SK-N-SH (cell line): ENCODE results near the gene TMEM143. TPM values are rescaled to one million over a fixed set of nuclear protein-coding genes. Genes with fewer than 3 reads are reported as not detected.

Experiments
- CTCF ChIA-PET: fragments of 300-600, 350-600 bp; formaldehyde crosslinking; extraction: SDS; loops from one replicate; lab custom pipeline; 2021; lab: Yijun Ruan, JAX
- POLR2A ChIA-PET: fragments of 350-600 bp; sonication (Branson Sonifier 250); formaldehyde crosslinking; extraction: SDS; loops from one replicate; lab custom pipeline; 2020; ENCODE audit warnings: antibody characterized with exemption, inconsistent platforms; lab: Yijun Ruan, JAX
- DNase-seq: peaks from one replicate; pipeline ENCODE4 v3.0.0; 2012
- H2AFZ ChIP-seq: fragments of 200-600 bp; sonication (generic); 2 replicates; pipeline ENCODE4 v1.8.1; 2016; ENCODE audit warnings: antibody characterized with exemption, mild to moderate bottlenecking, low read depth
- H3F3A ChIP-seq: fragments of 200-600 bp; sonication (generic); replicated peaks from 2 replicates; pipeline ENCODE3; 2016; ENCODE audit warnings: antibody characterized with exemption, mild to moderate bottlenecking; ENCODE audit not compliant: insufficient read depth
- H3K27ac ChIP-seq, 2 experiments: fragments of 200-500 bp in 1 of 2; fragments of 200-600 bp in 1 of 2; sonication (Bioruptor generic) in 1 of 2; sonication (generic), shearing (Covaris generic) in 1 of 2; 2 replicates each; pipeline versions ENCODE4 v1.5.1 to v1.6.1; 2014 to 2016; ENCODE audit warnings: low read depth in 2 of 2, inconsistent platforms in 1 of 2, low read length in 1 of 2, mild to moderate bottlenecking in 1 of 2, mixed read lengths in 1 of 2
- H3K27me3 ChIP-seq: fragments of 200-600 bp; sonication (generic), shearing (Covaris generic); 2 replicates; pipeline ENCODE4 v1.6.1; 2016; ENCODE audit warnings: mixed run types; ENCODE audit not compliant: insufficient read depth
- H3K36me3 ChIP-seq, 2 experiments: fragments of 200-500 bp in 1 of 2; fragments of 200-600 bp in 1 of 2; sonication (Bioruptor generic) in 1 of 2; sonication (generic) in 1 of 2; replicated peaks in 1 of 2; 2 replicates each; pipeline versions ENCODE3 to v1.5.1; 2014 to 2016; ENCODE audit warnings: low read length in 1 of 2, mild to moderate bottlenecking in 1 of 2; ENCODE audit not compliant: insufficient read depth in 2 of 2, control insufficient read depth in 1 of 2
- H3K4me1 ChIP-seq, 2 experiments: fragments of 200-500 bp in 1 of 2; fragments of 200-600 bp in 1 of 2; sonication (Bioruptor generic) in 1 of 2; sonication (generic), shearing (Covaris generic) in 1 of 2; 2 replicates each; pipeline versions ENCODE4 v1.5.1 to v1.6.1; 2014 to 2016; ENCODE audit warnings: low read depth in 1 of 2, low read length in 1 of 2, mixed run types in 1 of 2; ENCODE audit not compliant: insufficient read depth in 2 of 2, control insufficient read depth in 1 of 2
- H3K4me2 ChIP-seq: fragments of 200-600 bp; sonication (generic), shearing (Covaris generic); 2 replicates; pipeline ENCODE4 v1.6.1; 2017; ENCODE audit warnings: mixed run types
- H3K4me3 ChIP-seq, 2 experiments: fragments of 200-500 bp in 1 of 2; fragments of 200-600 bp in 1 of 2; sonication (Bioruptor generic) in 1 of 2; sonication (generic), shearing (Covaris generic) in 1 of 2; 2 replicates each; pipeline versions ENCODE4 v1.5.1 to v1.8.1; 2014 to 2016; ENCODE audit warnings: low read depth in 2 of 2, inconsistent platforms in 1 of 2, low read length in 1 of 2, mild to moderate bottlenecking in 1 of 2, mixed read lengths in 1 of 2, moderate library complexity in 1 of 2
- H3K79me2 ChIP-seq: fragments of 200-600 bp; sonication (generic); 2 replicates; pipeline ENCODE4 v1.8.1; 2017; ENCODE audit warnings: mild to moderate bottlenecking; ENCODE audit not compliant: insufficient read depth
- H3K9ac ChIP-seq: fragments of 200-600 bp; sonication (generic); 2 replicates; pipeline ENCODE4 v1.6.1; 2017; ENCODE audit warnings: mixed run types
- H3K9me2 ChIP-seq: fragments of 200-600 bp; sonication (generic); 2 replicates; pipeline ENCODE4 v1.6.1; 2017; ENCODE audit warnings: mixed run types
- H3K9me3 ChIP-seq: fragments of 200-600 bp; sonication (generic); 2 replicates; pipeline ENCODE4 v1.6.1; 2017; ENCODE audit warnings: mixed run types, mild to moderate bottlenecking, moderate library complexity
- H4K20me1 ChIP-seq: fragments of 200-600 bp; sonication (generic); 2 replicates; pipeline ENCODE4 v1.6.1; 2017; ENCODE audit warnings: mild to moderate bottlenecking, mixed run types; ENCODE audit not compliant: insufficient read depth
- CHD2 ChIP-seq: fragments of 150-350 bp; IDR thresholded peaks from 2 replicates; pipeline ENCODE4 v1.6.1; 2018; ENCODE audit warnings: low read length; ENCODE audit not compliant: partially characterized antibody
- ELF1 ChIP-seq: IDR thresholded peaks from 2 replicates; pipeline ENCODE4 v1.4.0; 2012
- EP300 ChIP-seq, 2 experiments: IDR thresholded peaks; 2 replicates each; pipeline versions ENCODE4 v1.4.0 to v1.6.1; 2012; ENCODE audit warnings: borderline replicate concordance in 1 of 2, low read depth in 1 of 2, low read length in 1 of 2
- EZH2phosphoT487 ChIP-seq: fragments of 200-600 bp; sonication (generic); IDR thresholded peaks from 2 replicates; pipeline ENCODE4 v1.6.1; 2017; ENCODE audit warnings: low read depth, mixed run types, mild to moderate bottlenecking, antibody characterized with exemption, moderate library complexity, borderline replicate concordance
- FOSL2 ChIP-seq: IDR thresholded peaks from 2 replicates; pipeline ENCODE4 v1.4.0; 2012; ENCODE audit warnings: low read depth, mild to moderate bottlenecking, moderate library complexity, borderline replicate concordance
- FOXJ3 ChIP-seq: sonication (generic); formaldehyde crosslinking; IDR thresholded peaks from 2 replicates; pipeline ENCODE4 v1.5.1; 2020; ENCODE audit warnings: mild to moderate bottlenecking, missing genetic modification reagents
- GABPA ChIP-seq: IDR thresholded peaks from 2 replicates; pipeline ENCODE4 v1.4.0; 2012; ENCODE audit warnings: low read depth, mild to moderate bottlenecking
- JUND ChIP-seq: IDR thresholded peaks from 2 replicates; pipeline ENCODE4 v1.4.0; 2012
- MEF2A ChIP-seq: IDR thresholded peaks from 2 replicates; pipeline ENCODE4 v1.4.0; 2012; ENCODE audit warnings: low read depth, borderline replicate concordance
- MXI1 ChIP-seq: IDR thresholded peaks from 2 replicates; pipeline ENCODE4 v1.6.1; 2012; ENCODE audit warnings: mild to moderate bottlenecking, low read depth, low read length, improper control_type of control experiment
- NRF1 ChIP-seq: IDR thresholded peaks from 2 replicates; pipeline ENCODE4 v1.6.1; 2012; ENCODE audit warnings: low read depth, mild to moderate bottlenecking, low read length
- RFX5 ChIP-seq: IDR thresholded peaks from 2 replicates; pipeline ENCODE4 v1.6.1; 2012; ENCODE audit warnings: mild to moderate bottlenecking, improper control_type of control experiment, low read length
- RXRA ChIP-seq: IDR thresholded peaks from 2 replicates; pipeline ENCODE4 v1.4.0; 2012; ENCODE audit warnings: low read depth, mild to moderate bottlenecking, borderline replicate concordance
- SMC3 ChIP-seq: IDR thresholded peaks from 2 replicates; pipeline ENCODE4 v1.6.1; 2012; ENCODE audit warnings: low read depth, low read length, improper control_type of control experiment
- TEAD4 ChIP-seq: IDR thresholded peaks from 2 replicates; pipeline ENCODE4 v1.4.0; 2012; ENCODE audit warnings: mild to moderate bottlenecking, borderline replicate concordance; ENCODE audit not compliant: insufficient read depth
- WGBS: methylation state at CpG from one replicate; pipeline ENCODE4 v1.1.6; 2017; ENCODE audit warnings: low lambda C conversion rate; 5-methylcytosine and 5-hydroxymethylcytosine counted together
- polyA plus RNA-seq, 3 experiments: library from polyadenylated mRNA; depleted of rRNA; stranded (reverse); fragments of >200 nt; gene quantifications; 2 replicates each; pipeline ENCODE4 v1.2.3, GENCODE V29; 2012
- TF ChIP-seq, protein P1 (sequence below): IDR thresholded peaks from 2 replicates; pipeline ENCODE4; 2012
- TF ChIP-seq, protein P2 (sequence below): IDR thresholded peaks from 2 replicates; pipeline ENCODE4 v1.4.0; 2012; ENCODE audit warnings: low read depth, borderline replicate concordance
- TF ChIP-seq, protein P3 (sequence below): fragments of 200-600 bp; sonication (generic); IDR thresholded peaks from 2 replicates; pipeline ENCODE4 v1.6.1; 2017; ENCODE audit warnings: antibody characterized with exemption, mild to moderate bottlenecking, moderate library complexity
- TF ChIP-seq, protein P4 (sequence below): IDR thresholded peaks from 2 replicates; pipeline ENCODE4 v1.4.0; 2012; ENCODE audit warnings: low read depth
- TF ChIP-seq, protein P5 (sequence below): fragments of 150-350 bp; IDR thresholded peaks from 2 replicates; pipeline ENCODE4 v1.6.1; 2016; ENCODE audit warnings: mild to moderate bottlenecking, low read depth, low read length

Gene TMEM143
- 20.2 and 21.9 TPM in 2 replicates for polyA plus RNA-seq (2012; rRNA removed)
- 7.0 and 10.2 TPM in 2 replicates for polyA plus RNA-seq (2012; cell fraction: cytosol; rRNA removed)
- 77.5 and 81.7 TPM in 2 replicates for polyA plus RNA-seq (2012; cell fraction: nucleus; rRNA removed)

DNA sequence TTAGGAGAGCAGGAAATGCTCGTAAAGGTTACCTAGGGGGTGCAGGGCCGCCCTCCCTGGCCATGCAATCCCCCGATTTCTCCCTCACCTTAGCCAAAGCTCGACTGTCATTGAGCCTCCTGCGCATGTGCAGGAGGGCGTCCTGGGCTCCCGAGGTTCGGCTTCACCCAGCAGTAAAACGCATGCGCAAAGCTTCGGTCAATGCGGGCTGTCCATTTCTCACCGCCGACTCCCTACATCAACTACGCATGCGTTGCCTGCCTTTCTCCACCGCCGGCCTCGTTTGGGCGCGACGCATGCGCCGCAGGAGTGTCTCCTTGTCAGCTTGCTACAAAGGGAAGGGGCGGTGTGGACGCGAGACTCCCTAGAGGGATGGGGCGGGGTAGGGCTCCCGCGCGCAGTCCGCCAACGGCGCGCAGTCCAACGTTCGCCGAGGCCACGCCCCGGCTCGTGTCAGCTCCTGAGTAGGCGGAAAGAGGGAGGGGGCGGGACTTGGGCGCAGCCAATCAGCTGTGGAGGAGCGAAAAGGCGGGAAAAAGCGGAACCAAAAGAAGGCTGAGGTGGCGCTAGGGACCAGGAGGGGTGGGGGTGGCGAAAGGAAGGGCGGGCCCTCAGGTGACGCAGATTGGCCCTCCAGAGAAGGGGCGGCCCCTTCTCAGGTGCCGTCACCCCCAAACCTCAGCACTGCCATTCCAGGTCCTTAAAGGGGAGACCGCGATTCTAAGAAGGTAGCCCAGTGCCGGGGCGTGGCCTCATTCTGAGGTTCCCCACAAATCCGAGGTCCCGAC is at the start of gene TMEM143, which contains the start of gene SYNGR4:
Gene TMEM143 (minus strand): TSS at position 131 of the 788 bp plus-strand sequence. CDS start 20 bp downstream, at position 111.
Gene SYNGR4 (plus strand): TSS at position 558 of the 788 bp plus-strand sequence. CDS start 1,476 bp downstream, outside the sequence.
- peak within 1 kb of the TSS; percentile 81 for H2AFZ ChIP-seq
- CTCF ChIA-PET: interaction anchor here (0.9 to 3.4 kb wide), 6 partner anchors 13 to 81 kb away, joined by 3 to 14 read pairs (median 4); partner anchors contain the start of genes GRIN2D and KDELR1
- TF ChIP-seq ELF1 (no peak), EP300 (IDR thresholded peaks at IDR 0.05; ENCODE audit: borderline replicate concordance in 1 of 2, low read depth in 1 of 2, low read length in 1 of 2) (no peak), MXI1 (peak; percentile 89), NRF1 (peak; percentile 98), TEAD4 (no peak), EZH2phosphoT487 (no peak), RXRA (no peak), JUND (no peak), MEF2A (no peak), GABPA (no peak), FOXJ3 (CRISPR knock-in tag) (no peak), RFX5 (no peak; the same call in 1 of the 2 replicates), FOSL2 (no peak), CHD2 (peak; percentile 50), SMC3 (no peak)
- TF ChIP-seq, protein P1, sequence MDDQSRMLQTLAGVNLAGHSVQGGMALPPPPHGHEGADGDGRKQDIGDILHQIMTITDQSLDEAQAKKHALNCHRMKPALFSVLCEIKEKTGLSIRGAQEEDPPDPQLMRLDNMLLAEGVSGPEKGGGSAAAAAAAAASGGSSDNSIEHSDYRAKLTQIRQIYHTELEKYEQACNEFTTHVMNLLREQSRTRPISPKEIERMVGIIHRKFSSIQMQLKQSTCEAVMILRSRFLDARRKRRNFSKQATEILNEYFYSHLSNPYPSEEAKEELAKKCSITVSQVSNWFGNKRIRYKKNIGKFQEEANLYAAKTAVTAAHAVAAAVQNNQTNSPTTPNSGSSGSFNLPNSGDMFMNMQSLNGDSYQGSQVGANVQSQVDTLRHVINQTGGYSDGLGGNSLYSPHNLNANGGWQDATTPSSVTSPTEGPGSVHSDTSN: 0 out of 2 replicates have a peak, but pooled peaks have one; percentile 29
- TF ChIP-seq, protein P2, sequence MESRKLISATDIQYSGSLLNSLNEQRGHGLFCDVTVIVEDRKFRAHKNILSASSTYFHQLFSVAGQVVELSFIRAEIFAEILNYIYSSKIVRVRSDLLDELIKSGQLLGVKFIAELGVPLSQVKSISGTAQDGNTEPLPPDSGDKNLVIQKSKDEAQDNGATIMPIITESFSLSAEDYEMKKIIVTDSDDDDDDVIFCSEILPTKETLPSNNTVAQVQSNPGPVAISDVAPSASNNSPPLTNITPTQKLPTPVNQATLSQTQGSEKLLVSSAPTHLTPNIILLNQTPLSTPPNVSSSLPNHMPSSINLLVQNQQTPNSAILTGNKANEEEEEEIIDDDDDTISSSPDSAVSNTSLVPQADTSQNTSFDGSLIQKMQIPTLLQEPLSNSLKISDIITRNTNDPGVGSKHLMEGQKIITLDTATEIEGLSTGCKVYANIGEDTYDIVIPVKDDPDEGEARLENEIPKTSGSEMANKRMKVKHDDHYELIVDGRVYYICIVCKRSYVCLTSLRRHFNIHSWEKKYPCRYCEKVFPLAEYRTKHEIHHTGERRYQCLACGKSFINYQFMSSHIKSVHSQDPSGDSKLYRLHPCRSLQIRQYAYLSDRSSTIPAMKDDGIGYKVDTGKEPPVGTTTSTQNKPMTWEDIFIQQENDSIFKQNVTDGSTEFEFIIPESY: no peak
- TF ChIP-seq, protein P3, sequence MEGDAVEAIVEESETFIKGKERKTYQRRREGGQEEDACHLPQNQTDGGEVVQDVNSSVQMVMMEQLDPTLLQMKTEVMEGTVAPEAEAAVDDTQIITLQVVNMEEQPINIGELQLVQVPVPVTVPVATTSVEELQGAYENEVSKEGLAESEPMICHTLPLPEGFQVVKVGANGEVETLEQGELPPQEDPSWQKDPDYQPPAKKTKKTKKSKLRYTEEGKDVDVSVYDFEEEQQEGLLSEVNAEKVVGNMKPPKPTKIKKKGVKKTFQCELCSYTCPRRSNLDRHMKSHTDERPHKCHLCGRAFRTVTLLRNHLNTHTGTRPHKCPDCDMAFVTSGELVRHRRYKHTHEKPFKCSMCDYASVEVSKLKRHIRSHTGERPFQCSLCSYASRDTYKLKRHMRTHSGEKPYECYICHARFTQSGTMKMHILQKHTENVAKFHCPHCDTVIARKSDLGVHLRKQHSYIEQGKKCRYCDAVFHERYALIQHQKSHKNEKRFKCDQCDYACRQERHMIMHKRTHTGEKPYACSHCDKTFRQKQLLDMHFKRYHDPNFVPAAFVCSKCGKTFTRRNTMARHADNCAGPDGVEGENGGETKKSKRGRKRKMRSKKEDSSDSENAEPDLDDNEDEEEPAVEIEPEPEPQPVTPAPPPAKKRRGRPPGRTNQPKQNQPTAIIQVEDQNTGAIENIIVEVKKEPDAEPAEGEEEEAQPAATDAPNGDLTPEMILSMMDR: no peak
- TF ChIP-seq, protein P4, sequence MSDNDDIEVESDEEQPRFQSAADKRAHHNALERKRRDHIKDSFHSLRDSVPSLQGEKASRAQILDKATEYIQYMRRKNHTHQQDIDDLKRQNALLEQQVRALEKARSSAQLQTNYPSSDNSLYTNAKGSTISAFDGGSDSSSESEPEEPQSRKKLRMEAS: peak; percentile 83
- TF ChIP-seq, protein P5, sequence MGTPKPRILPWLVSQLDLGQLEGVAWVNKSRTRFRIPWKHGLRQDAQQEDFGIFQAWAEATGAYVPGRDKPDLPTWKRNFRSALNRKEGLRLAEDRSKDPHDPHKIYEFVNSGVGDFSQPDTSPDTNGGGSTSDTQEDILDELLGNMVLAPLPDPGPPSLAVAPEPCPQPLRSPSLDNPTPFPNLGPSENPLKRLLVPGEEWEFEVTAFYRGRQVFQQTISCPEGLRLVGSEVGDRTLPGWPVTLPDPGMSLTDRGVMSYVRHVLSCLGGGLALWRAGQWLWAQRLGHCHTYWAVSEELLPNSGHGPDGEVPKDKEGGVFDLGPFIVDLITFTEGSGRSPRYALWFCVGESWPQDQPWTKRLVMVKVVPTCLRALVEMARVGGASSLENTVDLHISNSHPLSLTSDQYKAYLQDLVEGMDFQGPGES: peak; percentile 54; the same call in 1 of the 2 replicates
- 5% methylated on average over 54 of the region's 59 CpGs for WGBS
- no peaks in the 10 kb centered on the region for H3K79me2 ChIP-seq
- H3K36me3 ChIP-seq: no peaks in the 10 kb centered on the region
- no peaks in the 10 kb centered on the region for H3K9me2 ChIP-seq
- H3K4me1 ChIP-seq: peaks cover 4 to 19% of the 10 kb centered on the region in 2 experiments; a peak in 1 of 4 replicates
- POLR2A ChIA-PET: interaction anchor here (0.5 to 2.1 kb wide), 5 partner anchors 8 to 189 kb away, joined by 3 to 11 read pairs (median 5); partner anchors contain the start of gene KDELR1
- H3K27me3 ChIP-seq: no peaks in the 10 kb centered on the region
- H3K27ac ChIP-seq: peak within 1 kb of the TSS; percentile 74 to 85
- peak; percentile 97 for DNase-seq
- H3K4me3 ChIP-seq: peak within 1 kb of the TSS; percentile 62 to 80
- H3K4me2 ChIP-seq: peak within 1 kb of the TSS; percentile 98
- peaks cover 6% of the 10 kb centered on the region for H3F3A ChIP-seq
- no peaks in the 10 kb centered on the region for H4K20me1 ChIP-seq
- H3K9ac ChIP-seq: peak within 1 kb of the TSS; percentile 83
- H3K9me3 ChIP-seq: no peaks in the 10 kb centered on the region
